ENCODE measurements around the gene SERTM1.

The SERTM1 gene

GRCh38 chr13:36683701-36684100, 9.9 kb downstream of the SERTM1 start:
- Mint-ChIP-seq H3K27ac (no peak overlapping the region), H3K4me1 (ENCODE audit: low read depth) (no peaks in the 10 kb centered on the region), H3K4me3 (no peak overlapping the region), H3K36me3 (ENCODE audit: low read depth) (no peaks in the 10 kb centered on the region), H3K27me3 (peaks cover 10% of the 10 kb centered on the region), H3K9me3 (no peaks in the 10 kb centered on the region)

GRCh38 chr13:36685927-36686326, 12.1 kb downstream of the SERTM1 start:
- Mint-ChIP-seq H3K36me3 (ENCODE audit: low read depth) (no peaks in the 10 kb centered on the region), H3K4me3 (no peak overlapping the region), H3K4me1 (ENCODE audit: low read depth) (no peaks in the 10 kb centered on the region)

GRCh38 chr13:36696410-36697010, 22.7 kb downstream of the SERTM1 start:
- Mint-ChIP-seq H3K9me3 (no peaks in the 10 kb centered on the region), H3K4me3 (no peak overlapping the region), H3K4me1 (ENCODE audit: low read depth) (no peaks in the 10 kb centered on the region), H3K36me3 (ENCODE audit: low read depth) (no peaks in the 10 kb centered on the region), H3K27me3 (peaks cover 36% of the 10 kb centered on the region), H3K27ac (no peak overlapping the region)

More at GRCh38 chr13:36685927-36686326, 12.1 kb downstream of the SERTM1 start:
- H3K9me3 Mint-ChIP-seq = no peaks in the 10 kb centered on the region
- H3K27me3 Mint-ChIP-seq = peaks cover 4% of the 10 kb centered on the region
- H3K27ac Mint-ChIP-seq = no peak overlapping the region

- Mint-ChIP-seq H3K27ac (no peak overlapping the region), H3K27me3 (peaks cover 22% of the 10 kb centered on the region), H3K36me3 (ENCODE audit: low read depth) (no peaks in the 10 kb centered on the region), H3K9me3 (no peaks in the 10 kb centered on the region), H3K4me3 (no peak overlapping the region), H3K4me1 (ENCODE audit: low read depth) (no peaks in the 10 kb centered on the region)
Observed at GRCh38 chr13:36700170-36700569, 26.4 kb downstream of the SERTM1 start.

- peaks cover under 1% of the 10 kb centered on the region for H3K27me3 Mint-ChIP-seq
- no peak overlapping the region for H3K27ac Mint-ChIP-seq
- no peak overlapping the region for H3K4me3 Mint-ChIP-seq
- H3K4me1 Mint-ChIP-seq (ENCODE audit: low read depth) = no peaks in the 10 kb centered on the region
- H3K9me3 Mint-ChIP-seq = no peaks in the 10 kb centered on the region
- H3K36me3 Mint-ChIP-seq (ENCODE audit: low read depth) = no peaks in the 10 kb centered on the region
Observed at GRCh38 chr13:36706755-36707154, 32.9 kb downstream of the SERTM1 start.

- H3K27me3 Mint-ChIP-seq = peaks cover 6% of the 10 kb centered on the region
- H3K4me3 Mint-ChIP-seq = no peak overlapping the region
- no peak overlapping the region for H3K27ac Mint-ChIP-seq
- H3K36me3 Mint-ChIP-seq (ENCODE audit: low read depth) = no peaks in the 10 kb centered on the region
- no peaks in the 10 kb centered on the region for H3K4me1 Mint-ChIP-seq (ENCODE audit: low read depth)
- H3K9me3 Mint-ChIP-seq = no peaks in the 10 kb centered on the region
Observed at GRCh38 chr13:36709136-36709890, 35.5 kb downstream of the SERTM1 start.

- H3K27me3 Mint-ChIP-seq = peaks cover 6% of the 10 kb centered on the region
Observed at GRCh38 chr13:36710396-36710795, 36.6 kb downstream of the SERTM1 start.

GRCh38 chr13:36712290-36712689, 38.5 kb downstream of the SERTM1 start:
- no peak overlapping the region for H3K4me3 Mint-ChIP-seq
- H3K27ac Mint-ChIP-seq = no peak overlapping the region
- no peaks in the 10 kb centered on the region for H3K9me3 Mint-ChIP-seq
- H3K36me3 Mint-ChIP-seq (ENCODE audit: low read depth) = no peaks in the 10 kb centered on the region
- H3K27me3 Mint-ChIP-seq = peaks cover 12% of the 10 kb centered on the region
- H3K4me1 Mint-ChIP-seq (ENCODE audit: low read depth) = no peaks in the 10 kb centered on the region

More at GRCh38 chr13:36710396-36710795, 36.6 kb downstream of the SERTM1 start:
- Mint-ChIP-seq H3K4me3 (no peak overlapping the region), H3K27ac (no peak overlapping the region), H3K4me1 (ENCODE audit: low read depth) (no peaks in the 10 kb centered on the region), H3K36me3 (ENCODE audit: low read depth) (no peaks in the 10 kb centered on the region), H3K9me3 (no peaks in the 10 kb centered on the region)

- Mint-ChIP-seq H3K27ac (no peak overlapping the region), H3K4me3 (no peak overlapping the region), H3K36me3 (ENCODE audit: low read depth) (no peaks in the 10 kb centered on the region), H3K9me3 (no peaks in the 10 kb centered on the region), H3K4me1 (ENCODE audit: low read depth) (no peaks in the 10 kb centered on the region), H3K27me3 (peaks cover 12% of the 10 kb centered on the region)
Observed at GRCh38 chr13:36712770-36713169, 39.0 kb downstream of the SERTM1 start.

GRCh38 chr13:36713887-36714286, 40.1 kb downstream of the SERTM1 start:
- no peaks in the 10 kb centered on the region for H3K9me3 Mint-ChIP-seq
- H3K4me1 Mint-ChIP-seq (ENCODE audit: low read depth) = no peaks in the 10 kb centered on the region
- H3K27me3 Mint-ChIP-seq = peaks cover 12% of the 10 kb centered on the region
- H3K4me3 Mint-ChIP-seq = no peak overlapping the region
- no peak overlapping the region for H3K27ac Mint-ChIP-seq
- no peaks in the 10 kb centered on the region for H3K36me3 Mint-ChIP-seq (ENCODE audit: low read depth)

- no peak overlapping the region for H3K4me3 Mint-ChIP-seq
- no peak overlapping the region for H3K27ac Mint-ChIP-seq
- H3K4me1 Mint-ChIP-seq (ENCODE audit: low read depth) = no peaks in the 10 kb centered on the region
- H3K9me3 Mint-ChIP-seq = no peaks in the 10 kb centered on the region
- peaks cover 12% of the 10 kb centered on the region for H3K27me3 Mint-ChIP-seq
- H3K36me3 Mint-ChIP-seq (ENCODE audit: low read depth) = no peaks in the 10 kb centered on the region
Observed at GRCh38 chr13:36715841-36716240, 42.0 kb downstream of the SERTM1 start.

GRCh38 chr13:36717017-36717416, 43.2 kb downstream of the SERTM1 start:
- Mint-ChIP-seq H3K27ac (no peak overlapping the region), H3K27me3 (peaks cover 17% of the 10 kb centered on the region), H3K9me3 (no peaks in the 10 kb centered on the region), H3K4me3 (no peak overlapping the region), H3K36me3 (ENCODE audit: low read depth) (no peaks in the 10 kb centered on the region), H3K4me1 (ENCODE audit: low read depth) (no peaks in the 10 kb centered on the region)

GRCh38 chr13:36717966-36718545, 44.2 kb downstream of the SERTM1 start:
- Mint-ChIP-seq H3K36me3 (ENCODE audit: low read depth) (no peaks in the 10 kb centered on the region), H3K9me3 (no peaks in the 10 kb centered on the region), H3K4me1 (ENCODE audit: low read depth) (no peaks in the 10 kb centered on the region), H3K27me3 (peaks cover 19% of the 10 kb centered on the region), H3K27ac (no peak overlapping the region), H3K4me3 (no peak overlapping the region)

- H3K27me3 Mint-ChIP-seq = peaks cover 19% of the 10 kb centered on the region
- H3K4me1 Mint-ChIP-seq (ENCODE audit: low read depth) = no peaks in the 10 kb centered on the region
Observed at GRCh38 chr13:36718686-36719085, 44.9 kb downstream of the SERTM1 start.

GRCh38 chr13:36724141-36724540, 50.3 kb downstream of the SERTM1 start:
- Mint-ChIP-seq H3K27ac (no peak overlapping the region), H3K4me1 (ENCODE audit: low read depth) (no peaks in the 10 kb centered on the region), H3K27me3 (peaks cover 25% of the 10 kb centered on the region), H3K36me3 (ENCODE audit: low read depth) (no peaks in the 10 kb centered on the region), H3K9me3 (no peaks in the 10 kb centered on the region), H3K4me3 (no peak overlapping the region)

More at GRCh38 chr13:36718686-36719085, 44.9 kb downstream of the SERTM1 start:
- Mint-ChIP-seq H3K27ac (no peak overlapping the region), H3K4me3 (no peak overlapping the region), H3K9me3 (no peaks in the 10 kb centered on the region), H3K36me3 (ENCODE audit: low read depth) (no peaks in the 10 kb centered on the region)

Data from stimulated activated naive CD8-positive, alpha-beta T cell treated with anti-CD3 and anti-CD28 coated beads, Interleukin-15, Interleukin-2, amounts not matched to agents 100 ng/mL and 50 ng/mL, for 24 hours (primary cell).